HUES48 (cell line): ENCODE data around the gene NRARP.

ENCODE experiments used
- H3K27ac ChIP-seq: one replicate; pipeline ENCODE4 v1.7.0; 2013; ENCODE audit warnings: low read depth, low read length, inconsistent platforms
- H3K27me3 ChIP-seq: 2 replicates; pipeline ENCODE4 v1.6.1; 2013; ENCODE audit warnings: mild to moderate bottlenecking, low read length; ENCODE audit not compliant: control insufficient read depth, insufficient read depth
- H3K36me3 ChIP-seq: 2 replicates; pipeline ENCODE4 v1.6.1; 2013; ENCODE audit warnings: low read length; ENCODE audit not compliant: control insufficient read depth, insufficient read depth
- H3K4me1 ChIP-seq: 2 replicates; pipeline ENCODE4 v1.6.1; 2013; ENCODE audit warnings: mild to moderate bottlenecking, low read length; ENCODE audit not compliant: control insufficient read depth, insufficient read depth
- H3K4me3 ChIP-seq: 2 replicates; pipeline ENCODE4 v1.5.1; 2013; ENCODE audit warnings: mild to moderate bottlenecking, low read depth, low read length
- H3K9ac ChIP-seq: 2 replicates; pipeline ENCODE4 v1.6.1; 2013; ENCODE audit warnings: mild to moderate bottlenecking, low read depth, low read length, moderate library complexity
- H3K9me3 ChIP-seq: 2 replicates; pipeline ENCODE4 v1.6.1; 2013; ENCODE audit warnings: low read length; ENCODE audit not compliant: control insufficient read depth, insufficient read depth

NRARP gene

GRCh38 chr9:137251490-137252268, 50.4 kb downstream of the NRARP start:
- H3K9me3 ChIP-seq, result no peaks in the 10 kb centered on the region
- no peaks in the 10 kb centered on the region; the same call in none of the 2 replicates for H3K27me3 ChIP-seq
- H3K4me1 ChIP-seq, result peaks cover 11% of the 10 kb centered on the region
- no peak overlapping the region for H3K9ac ChIP-seq
- no peak overlapping the region for H3K27ac ChIP-seq
- H3K4me3 ChIP-seq, result no peak overlapping the region
- peaks cover 7% of the 10 kb centered on the region for H3K36me3 ChIP-seq

DNA sequence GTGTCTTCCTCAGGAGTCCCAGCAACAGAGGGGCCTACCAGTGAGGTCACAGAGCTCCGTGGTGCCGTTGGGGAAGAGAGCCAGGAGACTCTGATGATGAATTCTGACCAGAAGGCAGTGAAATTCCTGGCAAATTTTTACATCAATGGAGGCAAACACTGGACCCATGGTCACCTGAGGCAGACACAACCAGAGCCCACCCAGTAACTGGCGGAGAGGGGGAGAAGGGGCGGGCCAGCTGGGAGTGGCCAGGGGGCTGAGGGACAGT, 50.9 kb downstream of the NRARP start, which contains the start of gene STPG3:
Gene STPG3, plus strand, starts transcription at position 93 of the 268 bp plus-strand sequence. Its CDS starts 1 bp downstream, at position 94.
- Histone ChIP-seq H3K4me1 (peaks cover 9% of the 10 kb centered on the region), H3K4me3 (no peak within 1 kb of the TSS), H3K9ac (no peak within 1 kb of the TSS), H3K9me3 (no peaks in the 10 kb centered on the region), H3K27me3 (no peaks in the 10 kb centered on the region; the same call in none of the 2 replicates), H3K27ac (no peak within 1 kb of the TSS), H3K36me3 (peaks cover 1% of the 10 kb centered on the region; the same call in 1 of the 2 replicates)

- no peaks in the 10 kb centered on the region for H3K36me3 ChIP-seq
- H3K9ac ChIP-seq, result no peak overlapping the region
- no peak overlapping the region for H3K27ac ChIP-seq
- peaks cover 5% of the 10 kb centered on the region for H3K4me1 ChIP-seq
- H3K4me3 ChIP-seq, result no peak overlapping the region
- no peaks in the 10 kb centered on the region; the same call in none of the 2 replicates for H3K27me3 ChIP-seq
- H3K9me3 ChIP-seq, result no peaks in the 10 kb centered on the region
Observed at GRCh38 chr9:137250329-137251193, 51.5 kb downstream of the NRARP start.
